Suppressor macrophage treated with lipopolysaccharide for 1 hour (primary cell): ENCODE data around the gene LCE1D.

Experiments
- DNase-seq, 3 donors: peaks; one replicate each; pipeline ENCODE4 v3.0.0-alpha.2; 2020 to 2022

Gene LCE1D

DNA sequence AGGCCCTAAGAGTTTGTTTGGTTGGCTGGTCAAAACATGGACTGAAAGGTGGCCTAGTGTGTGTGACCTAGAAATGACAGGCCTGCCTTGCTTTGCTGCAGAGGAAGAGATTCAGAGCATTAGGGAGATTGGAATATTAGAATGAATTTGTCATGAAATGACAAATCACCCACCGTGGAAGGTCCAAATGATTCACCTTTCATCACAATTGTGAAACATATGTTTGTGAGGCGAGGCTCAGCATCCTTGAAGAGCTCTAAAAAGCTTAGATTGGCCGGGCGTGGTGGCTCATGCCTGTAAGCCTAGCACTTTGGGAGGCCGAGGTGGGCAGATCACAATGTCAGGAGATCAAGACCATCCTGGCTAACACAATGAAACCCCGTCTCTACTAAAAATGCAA lies 20.8 kb downstream of the LCE1D start:
- no peak for DNase-seq

DNA sequence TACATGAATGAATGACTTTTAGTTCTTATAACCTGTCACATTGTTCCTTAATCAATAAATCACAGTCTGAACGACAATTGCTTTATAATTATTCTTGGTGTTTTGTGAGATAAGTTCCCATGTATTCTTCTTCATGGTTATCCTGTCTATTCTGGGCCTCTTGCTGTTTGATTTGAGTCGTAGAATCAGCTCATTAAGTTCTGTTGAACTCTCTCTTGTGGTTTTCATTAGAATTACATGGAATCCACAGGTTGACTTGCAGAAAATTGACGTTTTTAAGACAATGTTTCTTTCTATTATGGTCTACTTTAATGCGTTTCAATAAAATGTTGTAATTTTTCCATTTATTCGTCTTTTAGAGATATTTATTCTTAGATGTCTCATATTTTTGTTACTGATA lies 26.8 kb downstream of the LCE1D start:
- no peak for DNase-seq

- no peak for DNase-seq
Observed at GRCh38 chr1:152824964-152825363, 28.4 kb downstream of the LCE1D start.

GRCh38 chr1:152827173-152827572 lies 30.7 kb downstream of the LCE1D start, which contains the start of gene LCE1A:
Gene LCE1A, plus strand, starts transcription at chr1:152827473. Its CDS starts 0 bp downstream, at chr1:152827473.
- DNase-seq, result no peak

DNA sequence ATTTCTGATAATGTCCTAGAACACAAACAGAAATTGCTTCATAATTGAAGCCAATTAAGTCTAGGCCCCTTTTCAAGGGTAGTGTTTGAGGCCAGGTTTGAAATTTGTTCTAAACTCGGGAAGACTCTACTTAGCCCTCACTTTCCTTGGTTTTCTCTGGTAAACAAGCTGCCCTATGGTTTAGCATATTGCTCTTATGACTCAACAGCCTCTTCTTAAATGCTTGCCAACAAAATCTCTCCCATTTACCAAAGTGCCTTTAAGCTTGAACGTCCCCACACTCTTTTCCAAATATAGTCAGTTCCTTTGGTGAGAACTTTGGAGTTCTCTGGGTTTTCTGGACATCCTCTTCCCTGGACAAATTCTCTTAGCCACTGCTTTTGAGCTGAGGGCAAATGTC lies 40.3 kb downstream of the LCE1D start:
- no peak for DNase-seq

DNA sequence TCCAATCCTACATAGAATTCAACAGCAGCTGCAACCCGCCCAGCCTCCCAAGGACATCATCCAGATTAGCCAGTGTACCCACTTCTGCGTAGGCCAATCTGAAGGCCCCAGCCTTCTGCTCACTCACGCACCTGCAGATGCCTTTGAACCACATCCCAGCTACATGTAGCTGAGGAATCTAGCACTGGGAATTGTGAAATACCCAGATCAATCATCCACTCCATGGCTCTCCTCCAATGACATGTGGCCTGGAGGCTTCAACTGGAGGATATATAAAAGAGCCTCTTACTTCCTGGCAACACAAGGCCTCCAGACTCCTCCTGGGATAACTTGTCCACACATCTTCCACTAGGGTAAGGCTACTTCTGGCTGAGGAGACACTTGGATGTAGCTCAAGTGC lies 46.0 kb downstream of the LCE1D start, which contains the start of gene LCE6A:
LCE6A (plus strand) TSS at position 301 of the 400 bp plus-strand sequence. CDS start 665 bp downstream, outside the sequence.
- DNase-seq, result no peak
